HUES64 (cell line): Measurements from ENCODE around the gene APOBEC3H.

ENCODE experiments used
- H3K27ac ChIP-seq: 2 replicates; pipeline ENCODE4 v1.7.0; 2013; ENCODE audit warnings: low read depth, low read length, inconsistent platforms
- H3K27me3 ChIP-seq: 2 replicates; pipeline ENCODE4 v1.6.1; 2013; ENCODE audit warnings: mild to moderate bottlenecking, low read length; ENCODE audit not compliant: insufficient read depth
- H3K36me3 ChIP-seq: 2 replicates; pipeline ENCODE4 v1.6.1; 2013; ENCODE audit warnings: mild to moderate bottlenecking, low read length; ENCODE audit not compliant: insufficient read depth
- H3K4me1 ChIP-seq: 2 replicates; pipeline ENCODE4 v1.6.1; 2013; ENCODE audit warnings: mild to moderate bottlenecking, low read length, moderate library complexity; ENCODE audit not compliant: insufficient read depth
- H3K4me3 ChIP-seq: 2 replicates; pipeline ENCODE4 v1.5.1; 2013; ENCODE audit warnings: mild to moderate bottlenecking, low read length, moderate library complexity
- H3K9ac ChIP-seq: 2 replicates; pipeline ENCODE4 v1.6.1; 2013; ENCODE audit warnings: mild to moderate bottlenecking, low read depth, low read length
- H3K9me3 ChIP-seq: 2 replicates; pipeline ENCODE4 v1.6.1; 2013; ENCODE audit warnings: low read depth, low read length; ENCODE audit not compliant: insufficient read depth
- WGBS: fragments of 150-250, 120-280 bp; methylation state at CpG from one replicate; pipeline ENCODE4 v1.1.7; 2013; ENCODE audit warnings: missing lambda C conversion rate; 5-methylcytosine and 5-hydroxymethylcytosine counted together

Gene APOBEC3H

DNA sequence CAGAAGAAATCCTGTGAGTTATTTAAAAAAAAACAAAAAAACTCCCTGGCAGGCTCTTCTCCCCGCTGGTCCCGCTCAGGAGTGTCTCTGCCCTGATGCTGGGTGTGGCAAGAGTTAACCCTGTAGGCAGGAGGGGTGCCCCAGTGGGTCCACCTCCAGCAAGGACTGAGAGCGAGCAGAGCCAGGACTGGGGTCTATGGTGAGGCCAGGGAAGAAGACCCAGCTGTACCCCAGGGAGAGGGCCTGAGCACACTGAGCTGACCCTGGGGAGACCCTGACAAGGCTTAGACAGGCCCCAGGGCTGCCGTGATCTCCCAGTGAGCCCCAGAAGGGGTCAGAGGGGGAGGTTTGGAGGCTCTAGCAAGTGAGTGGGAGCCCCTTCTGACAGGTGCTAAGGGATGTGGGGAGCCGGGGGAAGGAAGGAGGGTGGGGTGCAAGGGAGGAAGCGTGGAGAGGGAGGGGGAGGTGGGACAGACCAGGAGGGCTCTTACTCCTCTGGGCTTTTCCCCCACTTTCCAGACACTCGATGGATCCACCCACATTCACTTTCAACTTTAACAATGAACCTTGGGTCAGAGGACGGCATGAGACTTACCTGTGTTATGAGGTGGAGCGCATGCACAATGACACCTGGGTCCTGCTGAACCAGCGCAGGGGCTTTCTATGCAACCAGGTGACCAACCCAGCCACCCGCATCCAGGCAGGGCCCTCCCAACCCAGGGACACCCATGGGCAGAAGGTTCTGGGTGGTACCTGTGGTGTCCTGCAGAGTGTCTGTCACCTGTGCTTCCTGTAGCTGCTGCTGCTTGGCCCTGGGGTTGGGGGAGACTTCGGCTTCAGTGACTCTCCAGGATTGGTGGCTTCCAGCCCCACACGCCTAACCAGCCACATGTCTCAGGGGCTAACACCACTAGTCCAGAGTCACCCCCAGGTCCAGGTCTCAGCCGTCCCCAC is 13.6 kb upstream of the APOBEC3H start:
- no peak overlapping the region for H3K4me3 ChIP-seq
- H3K4me1 ChIP-seq = peaks cover 5% of the 10 kb centered on the region; the same call in 1 of the 2 replicates
- WGBS = 93% methylated on average over 14 of the region's 14 CpGs
- H3K27me3 ChIP-seq = no peaks in the 10 kb centered on the region
- no peak overlapping the region for H3K9ac ChIP-seq
- H3K9me3 ChIP-seq = no peaks in the 10 kb centered on the region
- no peaks in the 10 kb centered on the region for H3K36me3 ChIP-seq
- H3K27ac ChIP-seq = no peak overlapping the region

- Histone ChIP-seq H3K9ac (no peak overlapping the region), H3K36me3 (no peaks in the 10 kb centered on the region), H3K9me3 (no peaks in the 10 kb centered on the region), H3K4me3 (no peak overlapping the region), H3K27ac (no peak overlapping the region), H3K4me1 (peaks cover 5% of the 10 kb centered on the region; the same call in 1 of the 2 replicates), H3K27me3 (no peaks in the 10 kb centered on the region)
- 93% methylated on average over 8 of the region's 8 CpGs for WGBS
Measured at GRCh38 chr22:39084666-39085065, 12.4 kb upstream of the APOBEC3H start.

DNA sequence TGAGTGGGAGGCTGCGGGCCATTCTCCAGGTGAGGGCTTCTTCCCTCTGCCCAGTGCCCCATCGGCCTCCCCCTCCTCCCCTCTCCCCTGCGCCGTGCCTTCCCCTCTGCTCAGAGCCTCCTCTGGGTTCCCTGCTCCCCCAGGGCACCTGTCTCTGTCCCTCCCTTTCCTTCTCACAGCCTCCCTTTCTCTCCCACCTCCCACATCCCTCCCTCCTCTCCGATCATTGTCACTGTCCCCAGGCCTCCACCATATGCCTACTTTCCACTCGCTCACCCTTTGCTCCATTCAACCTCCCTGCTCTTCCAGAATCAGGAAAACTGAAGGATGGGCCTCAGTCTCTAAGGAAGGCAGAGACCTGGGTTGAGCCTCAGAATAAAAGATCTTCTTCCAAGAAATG is 9.9 kb upstream of the APOBEC3H start:
- Histone ChIP-seq H3K27ac (no peak overlapping the region), H3K4me1 (peaks cover 5% of the 10 kb centered on the region; the same call in 1 of the 2 replicates), H3K27me3 (no peaks in the 10 kb centered on the region), H3K4me3 (no peak overlapping the region), H3K9ac (no peak overlapping the region), H3K36me3 (no peaks in the 10 kb centered on the region), H3K9me3 (no peaks in the 10 kb centered on the region)
- 90% methylated on average over 6 of the region's 6 CpGs for WGBS

DNA sequence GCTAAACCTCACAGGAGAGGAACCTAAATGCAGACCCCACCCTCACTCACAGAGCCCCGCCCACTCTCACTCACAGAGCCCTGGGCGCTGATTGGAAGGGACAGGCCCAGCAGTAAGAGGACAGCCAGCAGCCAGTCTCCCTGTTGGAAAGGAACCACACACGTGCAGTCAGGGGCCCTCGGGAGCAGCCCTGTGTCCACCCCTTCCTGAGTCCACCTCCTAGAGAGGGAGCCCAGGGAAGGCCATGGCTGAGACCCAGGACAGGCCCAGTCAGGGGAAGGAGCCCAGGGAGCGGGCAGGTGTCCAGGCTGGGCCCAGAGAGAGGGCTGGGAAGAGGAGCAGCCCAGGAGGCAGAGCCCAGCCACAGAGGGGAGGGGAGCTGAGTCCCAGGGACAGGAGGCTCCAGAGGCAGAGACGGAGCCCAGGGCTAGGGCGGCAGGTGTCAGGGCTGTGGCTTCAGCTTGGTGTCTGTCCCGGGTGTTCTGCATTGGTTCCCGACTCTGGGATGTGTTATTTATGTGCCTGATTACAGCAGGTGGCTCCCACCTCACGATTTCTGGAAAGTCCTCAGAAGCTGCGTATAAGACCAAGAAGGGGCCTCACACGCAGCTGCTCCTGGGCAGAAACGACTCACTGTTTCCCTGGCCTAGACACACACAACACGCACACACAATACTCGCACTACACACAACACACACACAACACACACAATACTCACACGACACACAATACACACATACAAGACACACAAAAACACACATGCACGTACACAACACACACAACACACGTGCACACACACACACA is 9.0 kb upstream of the APOBEC3H start:
- Histone ChIP-seq H3K9me3 (no peaks in the 10 kb centered on the region), H3K4me3 (no peak overlapping the region), H3K36me3 (no peaks in the 10 kb centered on the region), H3K9ac (no peak overlapping the region), H3K4me1 (peaks cover 5% of the 10 kb centered on the region; the same call in 1 of the 2 replicates), H3K27ac (no peak overlapping the region), H3K27me3 (no peaks in the 10 kb centered on the region)
- 61% methylated on average over 18 of the region's 18 CpGs for WGBS

DNA sequence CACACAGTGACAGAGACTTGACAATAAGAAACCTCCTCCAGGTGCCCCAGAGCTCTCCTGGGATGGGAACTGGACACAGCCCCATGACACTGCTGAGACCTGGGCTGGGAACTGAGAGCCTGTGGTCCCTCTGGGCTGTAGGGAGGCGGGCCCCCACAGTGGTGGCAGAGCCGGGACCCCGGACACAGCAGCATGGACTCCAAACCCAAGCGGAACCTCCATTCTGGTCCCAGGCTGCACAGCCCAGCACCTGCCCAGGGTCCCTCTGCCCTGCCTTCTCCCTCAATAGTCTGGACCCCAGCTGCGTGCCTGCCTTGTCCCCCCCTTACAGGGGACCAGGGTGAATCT is 8.4 kb upstream of the APOBEC3H start:
- peaks cover 5% of the 10 kb centered on the region; the same call in 1 of the 2 replicates for H3K4me1 ChIP-seq
- 88% methylated on average over 5 of the region's 5 CpGs for WGBS

GRCh38 chr22:39089928-39090327 is 7.1 kb upstream of the APOBEC3H start:
- Histone ChIP-seq H3K36me3 (no peaks in the 10 kb centered on the region), H3K9ac (no peak overlapping the region), H3K4me3 (no peak overlapping the region), H3K4me1 (peaks cover 5% of the 10 kb centered on the region; the same call in 1 of the 2 replicates), H3K9me3 (no peaks in the 10 kb centered on the region), H3K27me3 (no peaks in the 10 kb centered on the region), H3K27ac (no peak overlapping the region)
- 88% methylated on average over 6 of the region's 6 CpGs for WGBS

More for the DNA sequence above, 8.4 kb upstream of the APOBEC3H start:
- Histone ChIP-seq H3K4me3 (no peak overlapping the region), H3K9me3 (no peaks in the 10 kb centered on the region), H3K9ac (no peak overlapping the region), H3K36me3 (no peaks in the 10 kb centered on the region), H3K27me3 (no peaks in the 10 kb centered on the region), H3K27ac (no peak overlapping the region)

- Histone ChIP-seq H3K9ac (no peak overlapping the region), H3K27ac (no peak overlapping the region), H3K4me3 (no peak overlapping the region), H3K4me1 (peaks cover 5% of the 10 kb centered on the region; the same call in 1 of the 2 replicates), H3K36me3 (no peaks in the 10 kb centered on the region), H3K9me3 (no peaks in the 10 kb centered on the region), H3K27me3 (no peaks in the 10 kb centered on the region)
- 93% methylated on average over 15 of the region's 15 CpGs for WGBS
Measured at GRCh38 chr22:39090426-39091064, 6.5 kb upstream of the APOBEC3H start.

DNA sequence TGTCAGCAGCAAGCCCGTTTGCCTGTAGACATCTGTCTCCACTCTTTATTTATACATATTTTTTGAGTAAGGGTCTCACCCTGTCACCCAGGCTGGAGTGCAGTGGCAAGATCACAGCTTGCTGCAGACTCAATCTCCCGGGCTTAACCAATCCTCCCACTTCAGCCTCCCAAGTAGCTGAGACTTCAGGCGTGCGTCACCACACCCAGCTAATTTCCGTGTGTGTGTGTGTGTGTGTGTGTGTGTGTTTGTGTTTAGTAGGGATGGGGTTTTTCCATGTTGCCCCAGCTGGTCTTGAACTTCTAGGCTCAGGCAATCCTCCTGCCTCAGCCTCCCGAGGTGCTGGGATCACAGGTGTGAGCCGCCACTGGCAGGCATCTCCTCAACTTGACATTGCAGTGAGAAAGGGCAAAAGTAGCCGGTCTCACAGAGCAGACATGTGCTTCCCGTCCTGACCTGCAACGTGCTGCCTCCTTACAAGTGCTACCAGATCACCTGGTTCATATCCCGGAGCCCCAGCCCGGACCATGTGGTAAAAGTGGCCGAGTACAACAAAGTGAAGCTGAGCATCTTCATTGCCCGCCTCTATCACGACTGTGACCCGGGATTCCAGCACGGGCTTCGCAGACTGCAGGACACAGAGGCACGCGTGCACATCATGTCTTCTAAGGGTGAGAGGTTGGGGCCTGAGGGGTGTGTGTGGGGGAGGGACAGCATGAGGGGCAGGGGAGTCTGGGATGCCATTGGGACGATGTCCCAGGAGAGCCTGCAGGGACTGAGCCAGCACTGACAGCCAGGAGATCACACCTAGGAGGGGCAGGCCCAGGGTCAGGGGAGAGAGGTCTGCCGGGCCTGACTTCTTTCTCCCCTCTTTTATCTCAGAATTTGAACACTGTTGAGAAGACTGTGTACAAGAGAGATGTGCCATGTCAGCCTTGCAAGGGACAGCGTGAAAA is 5.6 kb upstream of the APOBEC3H start:
- Histone ChIP-seq H3K36me3 (no peaks in the 10 kb centered on the region), H3K9ac (no peak overlapping the region), H3K9me3 (no peaks in the 10 kb centered on the region), H3K27ac (no peak overlapping the region), H3K27me3 (no peaks in the 10 kb centered on the region), H3K4me3 (no peak overlapping the region), H3K4me1 (peaks cover 5% of the 10 kb centered on the region; the same call in 1 of the 2 replicates)
- WGBS = 90% methylated on average over 23 of the region's 23 CpGs

- peaks cover 8% of the 10 kb centered on the region; the same call in 1 of the 2 replicates for H3K4me1 ChIP-seq
- no peak overlapping the region for H3K4me3 ChIP-seq
- H3K9me3 ChIP-seq = no peaks in the 10 kb centered on the region
- H3K9ac ChIP-seq = no peak overlapping the region
- no peaks in the 10 kb centered on the region for H3K36me3 ChIP-seq
- no peak overlapping the region for H3K27ac ChIP-seq
- WGBS = 88% methylated on average over 8 of the region's 8 CpGs
- H3K27me3 ChIP-seq = no peaks in the 10 kb centered on the region
Measured at GRCh38 chr22:39092111-39092862, 4.8 kb upstream of the APOBEC3H start.
